ENCODE measurements around the gene GLT8D1.

DNA sequence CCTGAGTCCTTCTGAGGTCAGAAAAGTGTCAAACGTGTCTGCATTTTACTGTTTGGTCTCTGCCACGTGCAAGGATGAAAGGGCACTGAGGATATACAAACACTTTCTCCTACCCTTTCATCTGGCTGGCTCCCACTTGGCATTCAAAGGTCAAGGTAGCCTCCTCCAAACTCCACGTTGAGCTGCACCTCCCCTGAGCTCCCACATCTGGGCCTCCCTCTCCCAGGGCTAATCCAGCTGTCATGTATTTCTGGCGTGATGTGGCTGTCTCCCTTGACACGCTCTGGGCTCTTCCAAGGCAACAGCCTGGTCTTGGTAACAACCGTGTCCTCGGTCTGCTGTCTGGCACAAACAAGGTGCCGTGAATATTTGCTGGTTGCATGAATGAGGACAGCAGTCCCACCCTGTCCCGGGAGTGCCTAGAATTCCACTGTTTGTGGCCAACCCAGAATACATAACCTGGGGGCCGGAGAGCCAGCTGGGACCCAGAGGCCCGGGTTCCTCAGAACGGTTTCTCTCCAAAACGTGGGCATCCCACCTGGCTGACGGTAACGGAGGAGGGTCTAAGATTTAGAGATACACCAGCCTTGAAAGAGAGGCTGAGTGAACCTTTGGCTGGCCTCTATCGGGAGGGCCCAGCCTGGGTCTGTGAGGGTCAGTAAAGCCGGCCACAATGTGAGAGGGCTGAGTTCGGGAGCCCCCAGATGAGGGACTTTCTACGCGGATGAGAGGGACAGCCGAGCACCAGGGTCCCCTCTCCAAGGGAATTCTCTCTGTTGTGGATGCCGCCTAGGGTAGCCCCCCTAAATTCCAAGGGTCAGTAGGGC is 767 bp downstream of the GLT8D1 start:
- TF ChIP-seq, protein P1, sequence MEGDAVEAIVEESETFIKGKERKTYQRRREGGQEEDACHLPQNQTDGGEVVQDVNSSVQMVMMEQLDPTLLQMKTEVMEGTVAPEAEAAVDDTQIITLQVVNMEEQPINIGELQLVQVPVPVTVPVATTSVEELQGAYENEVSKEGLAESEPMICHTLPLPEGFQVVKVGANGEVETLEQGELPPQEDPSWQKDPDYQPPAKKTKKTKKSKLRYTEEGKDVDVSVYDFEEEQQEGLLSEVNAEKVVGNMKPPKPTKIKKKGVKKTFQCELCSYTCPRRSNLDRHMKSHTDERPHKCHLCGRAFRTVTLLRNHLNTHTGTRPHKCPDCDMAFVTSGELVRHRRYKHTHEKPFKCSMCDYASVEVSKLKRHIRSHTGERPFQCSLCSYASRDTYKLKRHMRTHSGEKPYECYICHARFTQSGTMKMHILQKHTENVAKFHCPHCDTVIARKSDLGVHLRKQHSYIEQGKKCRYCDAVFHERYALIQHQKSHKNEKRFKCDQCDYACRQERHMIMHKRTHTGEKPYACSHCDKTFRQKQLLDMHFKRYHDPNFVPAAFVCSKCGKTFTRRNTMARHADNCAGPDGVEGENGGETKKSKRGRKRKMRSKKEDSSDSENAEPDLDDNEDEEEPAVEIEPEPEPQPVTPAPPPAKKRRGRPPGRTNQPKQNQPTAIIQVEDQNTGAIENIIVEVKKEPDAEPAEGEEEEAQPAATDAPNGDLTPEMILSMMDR (conservative IDR thresholded peaks at IDR 0.05; ENCODE audit: low read length) = no peak
- TF ChIP-seq EZH2phosphoT487 (IDR thresholded peaks at IDR 0.05; ENCODE audit: borderline replicate concordance, low read depth, low read length) = no peak
